Measurements from ENCODE around the gene WBP2. TPM values are rescaled to one million over a fixed set of nuclear protein-coding genes. Genes with fewer than 3 reads are reported as not detected.

Gene WBP2
- total RNA-seq, 1 donor from 2014 or later, result 69.6 TPM

DNA sequence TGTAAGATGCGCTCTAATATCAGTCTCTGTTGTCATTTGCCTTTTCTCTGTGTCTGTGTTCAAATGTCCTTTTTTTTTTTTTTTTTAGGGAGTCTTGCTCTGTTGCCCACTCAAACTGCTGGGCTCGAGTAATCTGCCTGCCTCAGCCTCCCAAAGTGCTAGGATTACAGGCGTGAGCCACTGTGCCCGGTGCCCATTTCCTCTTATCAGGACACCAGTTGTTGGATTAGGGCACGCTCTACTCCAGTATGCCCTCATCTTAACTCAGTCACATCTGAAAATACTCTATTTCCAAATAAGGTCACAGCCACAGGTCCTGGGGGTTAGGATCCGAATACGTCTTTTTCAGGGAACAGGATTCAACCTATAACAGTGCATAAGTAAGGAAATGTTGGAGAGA, 25.1 kb upstream of the WBP2 start:
- Mint-ChIP-seq H3K27me3 (ENCODE audit: unreplicated experiment) (peaks cover 15% of the 10 kb centered on the region), H3K4me1 (ENCODE audit: unreplicated experiment) (peaks cover 11% of the 10 kb centered on the region), H3K4me3 (ENCODE audit: unreplicated experiment) (no peak overlapping the region), H3K27ac (ENCODE audit: unreplicated experiment) (no peak overlapping the region), H3K36me3 (ENCODE audit: low read depth, unreplicated experiment) (no peaks in the 10 kb centered on the region), H3K9me3 (ENCODE audit: unreplicated experiment) (no peaks in the 10 kb centered on the region)
- no peak for DNase-seq (ENCODE audit: low spot score)
- TF ChIP-seq, protein P1, sequence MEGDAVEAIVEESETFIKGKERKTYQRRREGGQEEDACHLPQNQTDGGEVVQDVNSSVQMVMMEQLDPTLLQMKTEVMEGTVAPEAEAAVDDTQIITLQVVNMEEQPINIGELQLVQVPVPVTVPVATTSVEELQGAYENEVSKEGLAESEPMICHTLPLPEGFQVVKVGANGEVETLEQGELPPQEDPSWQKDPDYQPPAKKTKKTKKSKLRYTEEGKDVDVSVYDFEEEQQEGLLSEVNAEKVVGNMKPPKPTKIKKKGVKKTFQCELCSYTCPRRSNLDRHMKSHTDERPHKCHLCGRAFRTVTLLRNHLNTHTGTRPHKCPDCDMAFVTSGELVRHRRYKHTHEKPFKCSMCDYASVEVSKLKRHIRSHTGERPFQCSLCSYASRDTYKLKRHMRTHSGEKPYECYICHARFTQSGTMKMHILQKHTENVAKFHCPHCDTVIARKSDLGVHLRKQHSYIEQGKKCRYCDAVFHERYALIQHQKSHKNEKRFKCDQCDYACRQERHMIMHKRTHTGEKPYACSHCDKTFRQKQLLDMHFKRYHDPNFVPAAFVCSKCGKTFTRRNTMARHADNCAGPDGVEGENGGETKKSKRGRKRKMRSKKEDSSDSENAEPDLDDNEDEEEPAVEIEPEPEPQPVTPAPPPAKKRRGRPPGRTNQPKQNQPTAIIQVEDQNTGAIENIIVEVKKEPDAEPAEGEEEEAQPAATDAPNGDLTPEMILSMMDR (IDR thresholded peaks at IDR 0.05; ENCODE audit: unreplicated experiment), result no peak

- H3K9me3 Mint-ChIP-seq (ENCODE audit: unreplicated experiment), result no peaks in the 10 kb centered on the region
- H3K4me1 Mint-ChIP-seq (ENCODE audit: unreplicated experiment), result peaks cover 11% of the 10 kb centered on the region
- H3K27me3 Mint-ChIP-seq (ENCODE audit: unreplicated experiment), result peaks cover 15% of the 10 kb centered on the region
- H3K4me3 Mint-ChIP-seq (ENCODE audit: unreplicated experiment), result peak within 1 kb of the TSS; percentile 79
- H3K36me3 Mint-ChIP-seq (ENCODE audit: low read depth, unreplicated experiment), result no peaks in the 10 kb centered on the region
- no peak within 1 kb of the TSS for H3K27ac Mint-ChIP-seq (ENCODE audit: unreplicated experiment)
- DNase-seq (ENCODE audit: low spot score), result peak; percentile 37
- TF ChIP-seq, protein P1 (IDR thresholded peaks at IDR 0.05; ENCODE audit: unreplicated experiment), result peak; percentile 1
These were observed 23.3 kb upstream of the WBP2 start, which contains the start of gene TRIM47 for GRCh38 chr17:75878174-75878998. Gene TRIM47 (minus strand): TSS chr17:75878581. CDS start chr17:75878548, 33 bp downstream.

GRCh38 chr17:75877752-75878173, 22.6 kb upstream of the WBP2 start:
- H3K9me3 Mint-ChIP-seq (ENCODE audit: unreplicated experiment), result no peaks in the 10 kb centered on the region
- no peak overlapping the region for H3K27ac Mint-ChIP-seq (ENCODE audit: unreplicated experiment)
- peaks cover 11% of the 10 kb centered on the region for H3K4me1 Mint-ChIP-seq (ENCODE audit: unreplicated experiment)
- DNase-seq (ENCODE audit: low spot score), result peak; percentile 68
- peaks cover 15% of the 10 kb centered on the region for H3K27me3 Mint-ChIP-seq (ENCODE audit: unreplicated experiment)
- peak overlapping the region; percentile 59 for H3K4me3 Mint-ChIP-seq (ENCODE audit: unreplicated experiment)
- no peaks in the 10 kb centered on the region for H3K36me3 Mint-ChIP-seq (ENCODE audit: low read depth, unreplicated experiment)
- TF ChIP-seq, protein P1 (IDR thresholded peaks at IDR 0.05; ENCODE audit: unreplicated experiment), result peak; percentile 55

- peak overlapping the region; percentile 37 for H3K4me3 Mint-ChIP-seq (ENCODE audit: unreplicated experiment)
- DNase-seq (ENCODE audit: low spot score), result no peak
- TF ChIP-seq, protein P1 (IDR thresholded peaks at IDR 0.05; ENCODE audit: unreplicated experiment), result no peak
- H3K27me3 Mint-ChIP-seq (ENCODE audit: unreplicated experiment), result peaks cover 15% of the 10 kb centered on the region
- H3K27ac Mint-ChIP-seq (ENCODE audit: unreplicated experiment), result no peak overlapping the region
- H3K4me1 Mint-ChIP-seq (ENCODE audit: unreplicated experiment), result peaks cover 15% of the 10 kb centered on the region
- no peaks in the 10 kb centered on the region for H3K36me3 Mint-ChIP-seq (ENCODE audit: low read depth, unreplicated experiment)
- H3K9me3 Mint-ChIP-seq (ENCODE audit: unreplicated experiment), result no peaks in the 10 kb centered on the region
These were observed 22.0 kb upstream of the WBP2 start for GRCh38 chr17:75876938-75877751.
